22Rv1 (cell line): ENCODE data around the gene TBX2.
"Not testable (repeated sequence)": the region's sequence is repeated elsewhere in the genome, so short reads cannot be mapped to it uniquely, and the experiment has no call there.

Source experiments
- H3K27ac ChIP-seq: fragments of 450-650 bp; 2 replicates; pipeline ENCODE4 v1.5.1; 2017
- ZFX ChIP-seq: fragments of 450-650 bp; IDR thresholded peaks from 2 replicates; pipeline ENCODE4 v1.6.1; 2017; ENCODE audit warnings: antibody characterized with exemption, borderline replicate concordance
- TF ChIP-seq, protein P1 (sequence below): fragments of 450-650 bp; IDR thresholded peaks from 2 replicates; pipeline ENCODE4 v1.5.1; 2017; ENCODE audit warnings: mild to moderate bottlenecking

Gene TBX2

DNA sequence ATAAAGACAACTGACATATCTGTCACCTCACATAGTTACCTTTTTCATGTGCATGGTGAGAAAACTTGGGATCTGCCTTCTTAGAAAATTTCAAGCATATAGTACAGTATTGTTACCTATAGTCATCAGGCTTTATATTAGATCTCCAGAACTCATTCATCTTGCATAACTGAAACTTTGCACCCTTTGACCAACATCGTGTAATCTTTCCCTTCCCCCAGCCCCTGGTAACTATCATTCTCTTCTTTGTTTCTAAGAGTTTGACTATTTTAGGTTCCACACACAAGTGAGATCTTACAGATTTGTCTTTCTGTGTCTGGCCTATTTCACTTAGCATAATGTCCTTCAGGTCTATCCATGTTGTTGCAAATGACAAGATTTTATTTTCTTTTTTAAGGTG lies 29.6 kb downstream of the TBX2 start:
- H3K27ac ChIP-seq, result no peak overlapping the region
- TF ChIP-seq, protein P1, sequence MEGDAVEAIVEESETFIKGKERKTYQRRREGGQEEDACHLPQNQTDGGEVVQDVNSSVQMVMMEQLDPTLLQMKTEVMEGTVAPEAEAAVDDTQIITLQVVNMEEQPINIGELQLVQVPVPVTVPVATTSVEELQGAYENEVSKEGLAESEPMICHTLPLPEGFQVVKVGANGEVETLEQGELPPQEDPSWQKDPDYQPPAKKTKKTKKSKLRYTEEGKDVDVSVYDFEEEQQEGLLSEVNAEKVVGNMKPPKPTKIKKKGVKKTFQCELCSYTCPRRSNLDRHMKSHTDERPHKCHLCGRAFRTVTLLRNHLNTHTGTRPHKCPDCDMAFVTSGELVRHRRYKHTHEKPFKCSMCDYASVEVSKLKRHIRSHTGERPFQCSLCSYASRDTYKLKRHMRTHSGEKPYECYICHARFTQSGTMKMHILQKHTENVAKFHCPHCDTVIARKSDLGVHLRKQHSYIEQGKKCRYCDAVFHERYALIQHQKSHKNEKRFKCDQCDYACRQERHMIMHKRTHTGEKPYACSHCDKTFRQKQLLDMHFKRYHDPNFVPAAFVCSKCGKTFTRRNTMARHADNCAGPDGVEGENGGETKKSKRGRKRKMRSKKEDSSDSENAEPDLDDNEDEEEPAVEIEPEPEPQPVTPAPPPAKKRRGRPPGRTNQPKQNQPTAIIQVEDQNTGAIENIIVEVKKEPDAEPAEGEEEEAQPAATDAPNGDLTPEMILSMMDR, result no peak
- TF ChIP-seq ZFX, result no peak

DNA sequence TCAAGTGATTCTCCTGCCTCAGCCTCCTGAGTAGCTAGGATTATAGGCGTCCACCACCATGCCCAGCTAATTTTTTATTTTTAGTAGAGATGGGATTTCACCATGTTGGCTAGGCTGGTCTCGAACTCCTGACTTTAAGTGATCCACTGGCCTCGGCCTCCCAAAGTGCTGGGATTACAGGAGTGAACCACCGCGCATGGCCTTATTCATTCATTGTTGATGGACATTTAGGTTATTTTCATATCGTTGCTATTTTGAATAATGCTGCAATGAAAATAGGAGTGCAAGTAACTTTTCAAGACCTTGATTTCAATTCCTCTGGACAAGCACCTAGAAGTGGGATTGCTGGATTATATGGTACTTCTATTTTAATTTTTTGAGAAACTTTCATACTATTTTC lies 30.2 kb downstream of the TBX2 start:
- H3K27ac ChIP-seq, result not testable (repeated sequence)

- H3K27ac ChIP-seq, result no peak overlapping the region
- TF ChIP-seq, protein P1, result no peak
- no peak for TF ChIP-seq ZFX
Measured at GRCh38 chr17:61431594-61432311, 32.1 kb downstream of the TBX2 start.

DNA sequence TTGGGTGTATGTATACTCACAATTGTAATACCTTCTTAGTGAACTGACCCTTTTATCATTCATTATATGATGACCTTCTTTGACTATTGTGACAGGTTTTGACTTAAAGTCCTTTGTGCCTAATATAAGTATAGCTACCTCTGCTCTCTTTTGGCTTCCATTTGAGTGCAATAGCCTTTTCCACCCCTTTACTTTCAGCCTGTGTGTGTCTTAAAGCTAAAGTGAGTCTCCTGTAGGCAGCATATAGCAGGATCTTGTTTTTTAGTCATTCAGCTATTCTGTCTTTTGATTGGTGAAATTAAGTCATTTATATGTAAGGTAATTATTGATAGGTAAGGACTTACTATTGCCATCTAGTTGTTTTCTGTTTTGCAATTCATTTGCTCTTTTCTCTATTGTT lies 36.6 kb downstream of the TBX2 start:
- TF ChIP-seq, protein P1, result no peak
- no peak for TF ChIP-seq ZFX
- no peak overlapping the region for H3K27ac ChIP-seq

GRCh38 chr17:61436995-61437704 lies 37.5 kb downstream of the TBX2 start:
- TF ChIP-seq, protein P1, result no peak
- no peak for TF ChIP-seq ZFX
- no peak overlapping the region for H3K27ac ChIP-seq

DNA sequence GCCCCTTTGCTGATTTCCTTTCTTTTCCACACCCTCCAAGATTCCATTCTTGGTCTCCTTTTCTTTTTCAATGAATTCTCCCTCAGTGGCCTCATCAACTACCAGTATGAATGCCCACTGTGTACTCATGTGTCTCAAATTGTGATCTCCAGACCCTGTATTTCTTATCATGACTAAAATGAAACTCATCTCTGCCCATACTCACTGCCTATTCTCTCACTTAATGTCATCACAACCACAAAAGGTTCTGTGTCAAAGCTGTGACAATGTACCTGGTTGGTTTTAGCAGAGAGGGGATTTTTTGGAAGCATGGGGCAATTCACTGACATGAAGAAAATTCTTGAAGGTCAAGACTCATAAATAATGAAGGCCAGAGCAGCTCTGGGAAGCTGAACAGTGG lies 41.1 kb downstream of the TBX2 start:
- no peak for TF ChIP-seq ZFX
- TF ChIP-seq, protein P1, result no peak

GRCh38 chr17:61441507-61441906 lies 41.9 kb downstream of the TBX2 start:
- H3K27ac ChIP-seq, result not testable (repeated sequence)

More for the DNA sequence above, 41.1 kb downstream of the TBX2 start:
- H3K27ac ChIP-seq, result no peak overlapping the region

GRCh38 chr17:61442136-61442775 lies 42.6 kb downstream of the TBX2 start:
- TF ChIP-seq, protein P1, result no peak
- TF ChIP-seq ZFX, result no peak
- H3K27ac ChIP-seq, result no peak overlapping the region
